Loucy (cell line): ENCODE measurements around the gene MGAT5.

Experiments used
- EZH2phosphoT487 ChIP-seq: fragments of 200-600 bp; IDR thresholded peaks from 2 replicates; pipeline ENCODE4 v1.6.1; 2018; ENCODE audit warnings: antibody characterized with exemption, mild to moderate bottlenecking, moderate library complexity, borderline replicate concordance
- TF ChIP-seq, protein P1 (sequence below): fragments of 200-600 bp; sonication (generic); conservative IDR thresholded peaks from 2 replicates; pipeline ENCODE4 v1.5.1; 2014; ENCODE audit warnings: mild to moderate bottlenecking, antibody characterized with exemption, low read length

DNA sequence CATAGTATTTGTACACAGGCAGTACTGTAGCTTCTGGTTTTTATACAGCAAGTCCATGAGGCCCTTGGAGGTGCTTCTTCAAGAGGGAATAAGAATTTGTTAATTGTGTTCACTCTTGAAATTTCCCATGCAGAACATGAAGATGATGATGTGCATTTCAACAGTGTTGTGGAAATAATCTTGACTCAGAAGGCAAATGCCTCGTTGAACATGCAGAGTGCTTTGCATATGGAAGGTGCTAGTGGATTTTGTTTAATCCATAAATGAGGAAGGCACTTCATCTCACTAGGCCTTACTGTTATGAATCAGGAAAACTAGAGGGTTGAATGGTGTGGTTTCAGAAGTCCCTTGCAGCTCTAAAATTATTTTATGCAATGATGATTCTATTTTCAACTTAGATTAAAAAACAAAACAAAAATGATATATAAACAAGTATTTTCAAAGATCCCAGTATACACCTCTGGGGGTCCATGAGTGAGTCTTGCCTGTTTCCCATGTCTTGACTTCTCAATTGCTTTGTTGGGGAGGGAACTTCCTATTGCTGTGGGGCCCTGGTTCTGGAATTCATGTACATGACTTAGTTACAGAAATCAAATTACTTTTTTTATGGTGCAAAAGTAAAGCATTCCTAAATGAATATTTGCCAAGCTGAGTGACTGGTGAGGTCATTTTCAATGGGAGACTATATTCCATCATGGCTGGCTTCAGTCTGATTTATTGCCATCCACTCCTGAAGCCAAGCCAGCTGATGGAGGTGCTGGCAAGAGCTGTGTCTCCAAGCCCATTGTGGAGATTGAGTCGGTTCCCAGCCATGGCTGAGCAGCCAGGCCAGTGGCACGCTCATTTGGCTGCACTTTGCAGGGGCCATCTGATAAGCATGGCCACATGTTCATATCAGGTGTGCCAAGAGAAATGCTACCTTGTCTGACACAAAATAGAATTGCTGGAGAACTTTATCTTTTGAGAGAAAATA is 56.5 kb downstream of the MGAT5 start:
- TF ChIP-seq, protein P1, sequence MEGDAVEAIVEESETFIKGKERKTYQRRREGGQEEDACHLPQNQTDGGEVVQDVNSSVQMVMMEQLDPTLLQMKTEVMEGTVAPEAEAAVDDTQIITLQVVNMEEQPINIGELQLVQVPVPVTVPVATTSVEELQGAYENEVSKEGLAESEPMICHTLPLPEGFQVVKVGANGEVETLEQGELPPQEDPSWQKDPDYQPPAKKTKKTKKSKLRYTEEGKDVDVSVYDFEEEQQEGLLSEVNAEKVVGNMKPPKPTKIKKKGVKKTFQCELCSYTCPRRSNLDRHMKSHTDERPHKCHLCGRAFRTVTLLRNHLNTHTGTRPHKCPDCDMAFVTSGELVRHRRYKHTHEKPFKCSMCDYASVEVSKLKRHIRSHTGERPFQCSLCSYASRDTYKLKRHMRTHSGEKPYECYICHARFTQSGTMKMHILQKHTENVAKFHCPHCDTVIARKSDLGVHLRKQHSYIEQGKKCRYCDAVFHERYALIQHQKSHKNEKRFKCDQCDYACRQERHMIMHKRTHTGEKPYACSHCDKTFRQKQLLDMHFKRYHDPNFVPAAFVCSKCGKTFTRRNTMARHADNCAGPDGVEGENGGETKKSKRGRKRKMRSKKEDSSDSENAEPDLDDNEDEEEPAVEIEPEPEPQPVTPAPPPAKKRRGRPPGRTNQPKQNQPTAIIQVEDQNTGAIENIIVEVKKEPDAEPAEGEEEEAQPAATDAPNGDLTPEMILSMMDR, result no peak
- no peak for TF ChIP-seq EZH2phosphoT487
